HepG2 (cell line): ENCODE results near the gene DNAJC21. TPM values are rescaled to one million over a fixed set of nuclear protein-coding genes. Genes with fewer than 3 reads are reported as not detected.
"Not testable (repeated sequence)": the region's sequence is repeated elsewhere in the genome, so short reads cannot be mapped to it uniquely, and the experiment has no call there.

Experiments
- ATAC-seq: fragments of 200-7000 bp; cut with Tn5 transposase; 3 replicates; pipeline ENCODE4 v1.9.1; 2020; ENCODE audit warnings: mild to moderate bottlenecking, moderate library complexity
- BruUV-seq: library from RNA; stranded (reverse); fragments of 400-500 nt; replicated peaks from 2 replicates; lab custom pipeline; 2021; lab: Mats Ljungman, UMichigan
- CTCF ChIA-PET: fragments of 300-600 bp; formaldehyde crosslinking; extraction: SDS; loops from one replicate; lab custom pipeline; 2021; ENCODE audit warnings: low total read pairs, inconsistent platforms, low intra/inter-chr PET ratio; lab: Yijun Ruan, JAX
- POLR2A ChIA-PET: fragments of 350-600 bp; sonication (Branson Sonifier 250); formaldehyde crosslinking; loops from one replicate; lab custom pipeline; 2020; ENCODE audit warnings: antibody characterized with exemption, inconsistent platforms; lab: Yijun Ruan, JAX
- DNase-seq: peaks from one replicate; pipeline ENCODE4 v3.0.0-alpha.2; 2015; ENCODE audit warnings: low spot score
- FAIRE-seq: peaks from 3 replicates; lab custom pipeline; 2011; peaks lifted over from hg19 to GRCh38; lab: Jason Lieb, UNC
- H2AFZ ChIP-seq: one replicate; pipeline ENCODE4 v1.6.1; 2011; ENCODE audit warnings: low read length, inconsistent platforms
- H3K27ac ChIP-seq: fragments of 300-600 bp; 3 replicates; pipeline ENCODE4 v1.8.0; 2011; ENCODE audit warnings: mixed run types, mild to moderate bottlenecking, mixed read lengths, low read length, inconsistent platforms; ENCODE audit not compliant: insufficient read depth; ENCODE audit errors: extremely low read length
- H3K27me3 ChIP-seq, 2 experiments: fragments of 200-600 bp in 1 of 2; 2 replicates in 1 of 2; 3 replicates in 1 of 2; pipeline versions ENCODE4 v1.6.0 to v1.8.0; 2011; ENCODE audit warnings: low read length in 2 of 2, mild to moderate bottlenecking in 2 of 2, moderate library complexity in 2 of 2, inconsistent platforms in 1 of 2; ENCODE audit not compliant: insufficient read depth in 2 of 2, control insufficient read depth in 1 of 2
- H3K36me3 ChIP-seq, 2 experiments: fragments of 200-600 bp in 1 of 2; replicated peaks in 1 of 2; 2 replicates in 1 of 2; 3 replicates in 1 of 2; pipeline versions ENCODE4 v1.5.1 to v1.8.0; 2011; ENCODE audit warnings: low read length in 2 of 2, inconsistent platforms in 1 of 2; ENCODE audit not compliant: insufficient read depth in 2 of 2, control insufficient read depth in 1 of 2
- H3K4me1 ChIP-seq: 2 replicates; pipeline ENCODE4 v1.5.1; 2012; ENCODE audit warnings: low read length, inconsistent platforms; ENCODE audit not compliant: insufficient read depth
- H3K4me2 ChIP-seq: 2 replicates; pipeline ENCODE4 v1.6.0; 2011; ENCODE audit warnings: low read depth, low read length, inconsistent platforms
- H3K4me3 ChIP-seq, 3 experiments: fragments of 200-600 bp in 1 of 3; sonication (generic), shearing (Covaris generic) in 1 of 3; replicated peaks in 1 of 3; 2 replicates each; pipeline ENCODE4 v1.5.1; 2011 to 2016; ENCODE audit warnings: low read length in 3 of 3, inconsistent platforms in 2 of 3, low read depth in 2 of 3, mild to moderate bottlenecking in 2 of 3, control low read depth in 1 of 3, mixed read lengths in 1 of 3; ENCODE audit not compliant: insufficient read depth in 1 of 3
- H3K79me2 ChIP-seq: one replicate; pipeline ENCODE4 v1.6.1; 2011; ENCODE audit warnings: low read length, inconsistent platforms; ENCODE audit not compliant: insufficient read depth
- H3K9ac ChIP-seq: 2 replicates; pipeline ENCODE4 v1.6.0; 2011; ENCODE audit warnings: mild to moderate bottlenecking, low read depth, low read length, inconsistent platforms; ENCODE audit not compliant: insufficient read depth
- H3K9me3 ChIP-seq: 2 replicates; pipeline ENCODE4 v1.5.1; 2012; ENCODE audit warnings: mild to moderate bottlenecking, low read length
- H4K20me1 ChIP-seq: 2 replicates; pipeline ENCODE4 v1.6.0; 2011; ENCODE audit warnings: inconsistent platforms, mild to moderate bottlenecking, low read length, moderate library complexity; ENCODE audit not compliant: insufficient read depth
- SOX13 ChIP-seq, 3 experiments: fragments of 450-650 bp in 1 of 3; sonication (generic) in 1 of 3; formaldehyde crosslinking in 1 of 3; IDR thresholded peaks in 2 of 3; conservative IDR thresholded peaks in 1 of 3; 2 replicates each; pipeline versions ENCODE4 v1.5.0 to v1.6.1; 2016 to 2020; ENCODE audit warnings: antibody characterized with exemption in 1 of 3, mild to moderate bottlenecking in 1 of 3, missing compliant biosample characterization in 1 of 3, missing genetic modification reagents in 1 of 3, moderate library complexity in 1 of 3
- ZBTB3 ChIP-seq: sonication (generic); formaldehyde crosslinking; IDR thresholded peaks from 2 replicates; pipeline ENCODE4 v1.4.0; 2020; ENCODE audit warnings: low read depth, mild to moderate bottlenecking, moderate library complexity, missing genetic modification reagents, borderline replicate concordance
- ZBTB8A ChIP-seq: sonication (generic); formaldehyde crosslinking; IDR thresholded peaks from 2 replicates; pipeline ENCODE4 v1.4.0; 2020; ENCODE audit warnings: mild to moderate bottlenecking, low read depth, missing genetic modification reagents, borderline replicate concordance
- ZNF460 ChIP-seq: sonication (generic); formaldehyde crosslinking; IDR thresholded peaks from 2 replicates; pipeline ENCODE4 v1.5.1; 2020; ENCODE audit warnings: missing genetic modification reagents, mild to moderate bottlenecking, borderline replicate concordance
- ZNF776 ChIP-seq: sonication (generic); formaldehyde crosslinking; IDR thresholded peaks from 2 replicates; pipeline ENCODE4 v1.4.0; 2020; ENCODE audit warnings: mild to moderate bottlenecking, missing genetic modification reagents
- ZNF777 ChIP-seq: sonication (generic); formaldehyde crosslinking; IDR thresholded peaks from 2 replicates; pipeline ENCODE4 v1.4.0; 2020; ENCODE audit warnings: missing genetic modification reagents
- WGBS: methylation state at CpG from one replicate; pipeline ENCODE4 v1.1.6; 2017; ENCODE audit warnings: low lambda C conversion rate; 5-methylcytosine and 5-hydroxymethylcytosine counted together
- in situ Hi-C: cut with HindIII; loops from 2 replicates; pipeline ENCODE4 v1.10.0; 2017; ENCODE audit warnings: low pct_unique_long_range_greater_than_20kb; ENCODE audit not compliant: extremely low pct_ligation_motif_present
- intact Hi-C: fragments of 100-400 bp; cut with micrococcal nuclease; formaldehyde crosslinking; loops from one replicate; pipeline ENCODE4 v1.10.0; 2022; ENCODE audit not compliant: unreplicated experiment
- polyA plus RNA-seq, 8 experiments: library from polyadenylated mRNA; depleted of rRNA in 3 of 8; stranded (reverse) in 7 of 8; unstranded in 1 of 8; fragments of >200 nt; fragmentation: Illumina TruSeq in 4 of 8; extraction: Trizol in 4 of 8; gene quantifications; 2 replicates each; pipeline versions ENCODE4 v1.2.1 to v1.2.3, GENCODE V29; 2011 to 2016; ENCODE audit warnings: low read depth in 4 of 8, missing spikeins in 1 of 8, mixed read lengths in 1 of 8; ENCODE audit not compliant: insufficient read depth in 1 of 8
- total RNA-seq, 5 experiments: library from RNA; depleted of rRNA; stranded (reverse); fragments of >200 nt; fragmentation: Illumina TruSeq; extraction: Trizol; gene quantifications; 2 replicates each; pipeline ENCODE4 v1.2.3, GENCODE V29; 2016; ENCODE audit warnings: low read depth in 1 of 5
- TF ChIP-seq, protein P1 (sequence below): sonication (generic); formaldehyde crosslinking; conservative IDR thresholded peaks from 2 replicates; pipeline ENCODE4 v1.4.0; 2020; ENCODE audit warnings: mild to moderate bottlenecking, missing genetic modification reagents, moderate library complexity

Gene DNAJC21
- total and polyA plus RNA-seq, 2 of the 13 experiments (the other 11 are each of a cell fraction or from before 2014, with no cell fraction given) = 10.9 to 41.6 TPM

DNA sequence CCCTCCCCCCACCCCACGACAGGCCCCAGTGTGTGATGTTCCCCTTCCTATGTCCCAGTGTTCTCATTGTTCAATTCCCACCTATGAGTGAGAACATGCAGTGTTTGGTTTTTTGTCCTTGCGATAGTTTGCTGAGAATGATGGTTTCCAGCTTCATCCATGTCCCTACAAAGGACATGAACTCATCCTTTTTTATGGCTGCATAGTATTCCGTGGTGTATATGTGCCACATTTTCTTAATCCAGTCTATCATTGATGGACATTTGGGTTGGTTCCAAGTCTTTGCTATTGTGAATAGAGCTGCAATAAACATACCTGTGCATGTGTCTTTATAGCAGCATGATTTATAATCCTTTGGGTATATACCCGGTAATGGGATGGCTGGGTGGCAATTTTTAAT, 42.3 kb downstream of the DNAJC21 start:
- H3K4me1 ChIP-seq = peaks cover 21% of the 10 kb centered on the region
- ATAC-seq, FAIRE-seq, CTCF ChIA-PET, H3K79me2 ChIP-seq, H3K9me3 ChIP-seq, POLR2A ChIA-PET, BruUV-seq, in situ Hi-C loops, H3K27ac ChIP-seq, H4K20me1 ChIP-seq, H3K4me3 ChIP-seq, H2AFZ ChIP-seq, H3K36me3 ChIP-seq, H3K4me2 ChIP-seq, intact Hi-C loops, H3K27me3 ChIP-seq, DNase-seq, H3K9ac ChIP-seq: not testable (repeated sequence)
- WGBS = 62% methylated on average over 3 of the region's 4 CpGs

DNA sequence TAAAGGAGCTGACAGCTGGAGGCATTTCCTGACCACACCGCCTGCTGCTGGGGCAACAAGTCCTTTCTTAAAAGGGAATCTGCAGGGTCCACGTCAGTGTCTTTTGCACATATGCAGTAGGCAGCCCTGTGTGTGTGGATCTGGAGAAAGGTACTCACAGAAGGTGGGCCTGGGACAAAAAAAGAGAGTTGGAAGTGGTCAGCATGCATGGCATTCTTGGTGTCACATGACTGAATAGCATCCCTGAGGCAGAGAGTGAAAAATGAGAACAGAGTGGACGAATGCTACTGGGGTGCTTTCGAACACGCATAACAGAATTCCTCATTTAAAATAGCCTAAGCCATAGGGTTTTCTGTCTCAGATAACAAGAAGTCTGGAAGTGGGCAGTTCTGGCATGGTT, 47.0 kb downstream of the DNAJC21 start:
- Histone ChIP-seq H3K4me3 (no peak overlapping the region), H3K36me3 (no peaks in the 10 kb centered on the region), H3K9me3 (no peaks in the 10 kb centered on the region), H3K27me3 (no peaks in the 10 kb centered on the region), H3K4me1 (no peaks in the 10 kb centered on the region), H3K9ac (no peak overlapping the region), H4K20me1 (no peaks in the 10 kb centered on the region), H3K79me2 (no peaks in the 10 kb centered on the region), H3K27ac (no peak overlapping the region), H3K4me2 (no peak overlapping the region), H2AFZ (no peak overlapping the region)
- WGBS = 90% methylated on average over 5 of the region's 5 CpGs
- TF ChIP-seq, protein P1, sequence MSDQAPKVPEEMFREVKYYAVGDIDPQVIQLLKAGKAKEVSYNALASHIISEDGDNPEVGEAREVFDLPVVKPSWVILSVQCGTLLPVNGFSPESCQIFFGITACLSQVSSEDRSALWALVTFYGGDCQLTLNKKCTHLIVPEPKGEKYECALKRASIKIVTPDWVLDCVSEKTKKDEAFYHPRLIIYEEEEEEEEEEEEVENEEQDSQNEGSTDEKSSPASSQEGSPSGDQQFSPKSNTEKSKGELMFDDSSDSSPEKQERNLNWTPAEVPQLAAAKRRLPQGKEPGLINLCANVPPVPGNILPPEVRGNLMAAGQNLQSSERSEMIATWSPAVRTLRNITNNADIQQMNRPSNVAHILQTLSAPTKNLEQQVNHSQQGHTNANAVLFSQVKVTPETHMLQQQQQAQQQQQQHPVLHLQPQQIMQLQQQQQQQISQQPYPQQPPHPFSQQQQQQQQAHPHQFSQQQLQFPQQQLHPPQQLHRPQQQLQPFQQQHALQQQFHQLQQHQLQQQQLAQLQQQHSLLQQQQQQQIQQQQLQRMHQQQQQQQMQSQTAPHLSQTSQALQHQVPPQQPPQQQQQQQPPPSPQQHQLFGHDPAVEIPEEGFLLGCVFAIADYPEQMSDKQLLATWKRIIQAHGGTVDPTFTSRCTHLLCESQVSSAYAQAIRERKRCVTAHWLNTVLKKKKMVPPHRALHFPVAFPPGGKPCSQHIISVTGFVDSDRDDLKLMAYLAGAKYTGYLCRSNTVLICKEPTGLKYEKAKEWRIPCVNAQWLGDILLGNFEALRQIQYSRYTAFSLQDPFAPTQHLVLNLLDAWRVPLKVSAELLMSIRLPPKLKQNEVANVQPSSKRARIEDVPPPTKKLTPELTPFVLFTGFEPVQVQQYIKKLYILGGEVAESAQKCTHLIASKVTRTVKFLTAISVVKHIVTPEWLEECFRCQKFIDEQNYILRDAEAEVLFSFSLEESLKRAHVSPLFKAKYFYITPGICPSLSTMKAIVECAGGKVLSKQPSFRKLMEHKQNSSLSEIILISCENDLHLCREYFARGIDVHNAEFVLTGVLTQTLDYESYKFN (CRISPR knock-in tag) = no peak
- TF ChIP-seq ZNF777 (no peak), ZBTB3 (CRISPR knock-in tag) (no peak), SOX13 (IDR thresholded peaks at IDR 0.05) (no peak), SOX13 (CRISPR knock-in tag; conservative IDR thresholded peaks at IDR 0.05 in 1 of 2, IDR thresholded peaks at IDR 0.05 in 1 of 2) (no peak), ZNF460 (CRISPR knock-in tag) (no peak), ZNF776 (CRISPR knock-in tag) (no peak), ZBTB8A (CRISPR knock-in tag) (no peak)
- ATAC-seq (no peak), FAIRE-seq (no peak), DNase-seq (no peak)
- no TSS peak for BruUV-seq
- intact Hi-C loops = no loop called here
- in situ Hi-C loops = no loop called here
- POLR2A ChIA-PET = no interaction called here
- CTCF ChIA-PET = no interaction called here
